K562 (cell line): Measurements from ENCODE around the gene GPHN. TPM values are rescaled to one million over a fixed set of nuclear protein-coding genes. Genes with fewer than 3 reads are reported as not detected.

ENCODE experiments used
- ATAC-seq: fragments of 200-7000 bp; cut with Tn5 transposase; 3 replicates; pipeline ENCODE4 v1.9.1; 2020; ENCODE audit warnings: moderate library complexity
- BruUV-seq: library from RNA; stranded (reverse); fragments of 400-500 nt; replicated peaks from 2 replicates; lab custom pipeline; 2021; lab: Mats Ljungman, UMichigan
- CTCF ChIA-PET: fragments of 300-600 bp; formaldehyde crosslinking; extraction: SDS; loops from one replicate; lab custom pipeline; 2021; ENCODE audit warnings: low intra/inter-chr PET ratio; lab: Yijun Ruan, JAX
- POLR2A ChIA-PET: fragments of 300-600, 350-650 bp; sonication (Branson Sonifier 250); formaldehyde crosslinking; extraction: SDS; loops from one replicate; lab custom pipeline; 2021; ENCODE audit warnings: antibody characterized with exemption, inconsistent platforms; lab: Yijun Ruan, JAX
- DNase-seq, 4 experiments: peaks; one replicate each; pipeline versions ENCODE4 v3.0.0 to v3.0.0-alpha.2; 2011 to 2018; ENCODE audit warnings: low spot score in 3 of 4, mixed read lengths in 3 of 4; ENCODE audit errors: extremely low read depth in 1 of 4
- FAIRE-seq: peaks from 2 replicates; lab custom pipeline; 2011; peaks lifted over from hg19 to GRCh38; lab: Jason Lieb, UNC
- H2AFZ ChIP-seq: 2 replicates; pipeline ENCODE4 v1.6.0; 2011; ENCODE audit warnings: low read depth, low read length, control low read depth, inconsistent platforms
- H3K27ac ChIP-seq: fragments of 200-600 bp; 3 replicates; pipeline ENCODE4 v1.8.0; 2011; ENCODE audit warnings: low read depth, mild to moderate bottlenecking, control low read depth, inconsistent platforms, low read length, moderate library complexity, mixed read lengths; ENCODE audit errors: extremely low read depth
- H3K27me3 ChIP-seq, 2 experiments: fragments of 300-600 bp in 1 of 2; 2 replicates in 1 of 2; 3 replicates in 1 of 2; pipeline versions ENCODE4 v1.6.0 to v1.8.0; 2011; ENCODE audit warnings: inconsistent platforms in 2 of 2, low read length in 2 of 2, mild to moderate bottlenecking in 1 of 2, mixed read lengths in 1 of 2, moderate library complexity in 1 of 2; ENCODE audit not compliant: control insufficient read depth in 2 of 2, insufficient read depth in 2 of 2
- H3K36me3 ChIP-seq: fragments of 300-600 bp; 3 replicates; pipeline ENCODE4 v1.8.0; 2011; ENCODE audit warnings: mild to moderate bottlenecking, low read length, inconsistent platforms; ENCODE audit not compliant: control insufficient read depth, insufficient read depth
- H3K4me1 ChIP-seq, 2 experiments: fragments of 200-600 bp in 1 of 2; replicated peaks in 1 of 2; 2 replicates in 1 of 2; 3 replicates in 1 of 2; pipeline versions ENCODE4 v1.5.1 to v1.8.0; 2011; ENCODE audit warnings: inconsistent platforms in 2 of 2, low read length in 2 of 2, mild to moderate bottlenecking in 1 of 2, mixed read lengths in 1 of 2, moderate library complexity in 1 of 2; ENCODE audit not compliant: control insufficient read depth in 2 of 2, insufficient read depth in 2 of 2
- H3K4me2 ChIP-seq: 2 replicates; pipeline ENCODE4 v1.6.1; 2011; ENCODE audit warnings: low read length, control low read depth, inconsistent platforms, mixed read lengths; ENCODE audit not compliant: insufficient read depth
- H3K4me3 ChIP-seq: fragments of 200-600 bp; sonication (generic), shearing (Covaris generic); 2 replicates; pipeline ENCODE4 v1.5.1; 2016; ENCODE audit warnings: control low read depth, inconsistent platforms
- H3K79me2 ChIP-seq: fragments of 200-600 bp; 3 replicates; pipeline ENCODE4 v1.8.0; 2011; ENCODE audit warnings: low read length, inconsistent platforms; ENCODE audit not compliant: control insufficient read depth, insufficient read depth
- H3K9ac ChIP-seq, 2 experiments: 2 replicates each; pipeline versions ENCODE4 v1.6.0 to v1.6.1; 2011; ENCODE audit warnings: low read depth in 2 of 2, low read length in 2 of 2, control low read depth in 1 of 2, inconsistent platforms in 1 of 2, mild to moderate bottlenecking in 1 of 2, mixed read lengths in 1 of 2; ENCODE audit not compliant: insufficient read depth in 1 of 2
- H3K9me1 ChIP-seq: one replicate; pipeline ENCODE4 v1.6.0; 2011; ENCODE audit warnings: inconsistent platforms, mild to moderate bottlenecking, low read length, moderate library complexity; ENCODE audit not compliant: control insufficient read depth, insufficient read depth
- H3K9me3 ChIP-seq: replicated peaks from 2 replicates; pipeline ENCODE4 v1.5.1; 2011; ENCODE audit warnings: low read depth, low read length, inconsistent platforms; ENCODE audit not compliant: control insufficient read depth, insufficient read depth
- H4K20me1 ChIP-seq: replicated peaks from 2 replicates; pipeline ENCODE4 v1.6.1; 2011; ENCODE audit warnings: low read length, inconsistent platforms, mixed read lengths; ENCODE audit not compliant: control insufficient read depth, insufficient read depth
- RAD21 ChIP-seq, 2 experiments: fragments of 250-450 bp in 1 of 2; fragments of 450-650 bp in 1 of 2; sonication (Bioruptor Pico) in 1 of 2; formaldehyde crosslinking in 1 of 2; IDR thresholded peaks in 1 of 2; conservative IDR thresholded peaks in 1 of 2; 2 replicates each; pipeline versions ENCODE4 v1.4.0 to v1.8.0; 2020 to 2022; ENCODE audit warnings: mild to moderate bottlenecking in 2 of 2, moderate library complexity in 1 of 2
- WGBS: fragments of 100-300 bp; shearing (Covaris generic); methylation state at CpG from one replicate; pipeline ENCODE4 v1.1.6; 2016; ENCODE audit warnings: low coverage, mixed read lengths; ENCODE audit not compliant: insufficient coverage; ENCODE audit errors: missing lambda C conversion rate; 5-methylcytosine and 5-hydroxymethylcytosine counted together
- in situ Hi-C: fragments of 300-500 bp; cut with MboI; formaldehyde crosslinking; loops from 4 replicates; pipeline ENCODE4 v1.15.0; 2018; ENCODE audit warnings: inconsistent platforms, mixed read lengths
- intact Hi-C: fragments of 100-400 bp; cut with micrococcal nuclease; formaldehyde crosslinking; loops from 2 replicates; pipeline ENCODE4 v1.14.2; 2022
- polyA plus RNA-seq, 8 experiments: library from polyadenylated mRNA; depleted of rRNA in 4 of 8; stranded (reverse) in 5 of 8; unstranded in 3 of 8; fragments of >200 nt; fragmentation: Nextera tagmentation in 2 of 8; fragmentation: Illumina TruSeq in 1 of 8; extraction: Ambion mirVana in 2 of 8; extraction: Trizol in 1 of 8; gene quantifications; 2 replicates each; pipeline versions ENCODE4 v1.2.1 to v1.2.3, GENCODE V29; 2011 to 2014; ENCODE audit warnings: inconsistent platforms in 1 of 8, missing spikeins in 1 of 8
- total RNA-seq, 7 experiments: library from RNA; depleted of rRNA in 6 of 7; stranded (reverse); fragments of >200 nt in 6 of 7; fragmentation: Illumina TruSeq in 2 of 7; extraction: Trizol in 2 of 7; gene quantifications; 2 replicates each; pipeline versions ENCODE4 v1.2.1 to v1.2.3, GENCODE V29; 2011 to 2021; ENCODE audit warnings: low replicate concordance in 1 of 7
- TF ChIP-seq, protein P1 (sequence below), 3 experiments: fragments of 200-800 bp in 1 of 3; sonication (Bioruptor generic) in 1 of 3; sonication (generic) in 1 of 3; formaldehyde crosslinking in 1 of 3; IDR thresholded peaks; 2 replicates each; pipeline versions ENCODE4 v1.6.1 to v1.8.0; 2016 to 2022; ENCODE audit warnings: mild to moderate bottlenecking in 2 of 3, missing compliant biosample characterization in 2 of 3, missing genetic modification characterization in 2 of 3, missing genetic modification reagents in 1 of 3
- TF ChIP-seq, protein P2 (sequence below), 3 experiments: IDR thresholded peaks in 2 of 3; conservative IDR thresholded peaks in 1 of 3; 2 replicates each; pipeline ENCODE4 v1.5.1; 2011 to 2012; ENCODE audit warnings: low read length in 3 of 3, mild to moderate bottlenecking in 3 of 3, control low read depth in 2 of 3, improper control_type of control experiment in 1 of 3, inconsistent platforms in 1 of 3, low read depth in 1 of 3, mixed read lengths in 1 of 3, moderate library complexity in 1 of 3; ENCODE audit not compliant: insufficient read depth in 2 of 3

GPHN gene
- total and polyA plus RNA-seq, 9 of the 15 experiments (the other 6 are each of a cell fraction or from before 2014, with no cell fraction given), result 5.9 to 16.0 (median 11.4) TPM

DNA sequence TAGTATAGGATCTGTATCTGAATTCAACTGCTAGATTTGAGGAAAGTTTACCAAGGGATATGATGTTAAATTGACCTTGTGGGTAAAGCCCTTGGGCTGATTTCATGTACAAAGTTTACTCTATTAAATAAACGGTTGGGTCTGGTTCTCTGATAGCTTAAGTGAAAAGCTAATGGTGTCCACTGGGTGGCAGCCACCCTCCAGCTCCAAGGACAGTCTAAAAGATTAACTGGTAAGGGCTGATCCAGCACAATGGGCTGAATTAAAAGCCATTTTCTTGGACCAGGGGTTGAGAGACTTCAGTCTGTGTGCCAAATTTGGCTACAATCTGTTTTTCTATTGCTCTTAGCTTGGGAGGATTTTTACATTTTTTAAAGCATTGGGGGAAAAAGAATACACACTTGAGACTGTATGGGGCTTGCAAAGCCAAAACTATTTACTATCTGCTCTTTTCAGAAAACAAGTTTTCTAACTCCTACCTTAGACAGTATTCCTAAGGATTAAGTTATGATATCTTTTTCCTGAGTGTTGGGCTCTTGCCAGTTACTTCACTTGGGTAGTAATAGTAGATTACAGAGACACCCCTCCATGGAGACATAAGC, 116.5 kb downstream of the GPHN start:
- Histone ChIP-seq H4K20me1 (no peaks in the 10 kb centered on the region), H2AFZ (no peak overlapping the region), H3K4me2 (no peak overlapping the region), H3K9ac (no peak overlapping the region), H3K36me3 (no peaks in the 10 kb centered on the region), H3K9me1 (no peaks in the 10 kb centered on the region), H3K79me2 (no peaks in the 10 kb centered on the region), H3K4me3 (no peak overlapping the region), H3K27ac (no peak overlapping the region), H3K4me1 (no peaks in the 10 kb centered on the region), H3K9me3 (no peaks in the 10 kb centered on the region), H3K27me3 (no peaks in the 10 kb centered on the region)
- BruUV-seq, result no TSS peak
- intact Hi-C loops, result loop anchor here (5.0 kb wide), 1 partner anchor 493 kb away; no protein-coding TSS in a partner anchor
- ChIA-PET POLR2A (no interaction called here), CTCF (no interaction called here)
- ATAC-seq (no peak), DNase-seq (peak; percentile 1 to 12 (median 3)), FAIRE-seq (no peak)
- TF ChIP-seq, protein P1, sequence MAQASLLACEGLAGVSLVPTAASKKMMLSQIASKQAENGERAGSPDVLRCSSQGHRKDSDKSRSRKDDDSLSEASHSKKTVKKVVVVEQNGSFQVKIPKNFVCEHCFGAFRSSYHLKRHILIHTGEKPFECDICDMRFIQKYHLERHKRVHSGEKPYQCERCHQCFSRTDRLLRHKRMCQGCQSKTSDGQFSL (CRISPR knock-in tag; IDR thresholded peaks at IDR 0.05), result no peak
- TF ChIP-seq, protein P1 (tag; IDR thresholded peaks at IDR 0.05), result no peak
- TF ChIP-seq, protein P2, sequence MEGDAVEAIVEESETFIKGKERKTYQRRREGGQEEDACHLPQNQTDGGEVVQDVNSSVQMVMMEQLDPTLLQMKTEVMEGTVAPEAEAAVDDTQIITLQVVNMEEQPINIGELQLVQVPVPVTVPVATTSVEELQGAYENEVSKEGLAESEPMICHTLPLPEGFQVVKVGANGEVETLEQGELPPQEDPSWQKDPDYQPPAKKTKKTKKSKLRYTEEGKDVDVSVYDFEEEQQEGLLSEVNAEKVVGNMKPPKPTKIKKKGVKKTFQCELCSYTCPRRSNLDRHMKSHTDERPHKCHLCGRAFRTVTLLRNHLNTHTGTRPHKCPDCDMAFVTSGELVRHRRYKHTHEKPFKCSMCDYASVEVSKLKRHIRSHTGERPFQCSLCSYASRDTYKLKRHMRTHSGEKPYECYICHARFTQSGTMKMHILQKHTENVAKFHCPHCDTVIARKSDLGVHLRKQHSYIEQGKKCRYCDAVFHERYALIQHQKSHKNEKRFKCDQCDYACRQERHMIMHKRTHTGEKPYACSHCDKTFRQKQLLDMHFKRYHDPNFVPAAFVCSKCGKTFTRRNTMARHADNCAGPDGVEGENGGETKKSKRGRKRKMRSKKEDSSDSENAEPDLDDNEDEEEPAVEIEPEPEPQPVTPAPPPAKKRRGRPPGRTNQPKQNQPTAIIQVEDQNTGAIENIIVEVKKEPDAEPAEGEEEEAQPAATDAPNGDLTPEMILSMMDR (IDR thresholded peaks at IDR 0.05 in 2 of 3, conservative IDR thresholded peaks at IDR 0.05 in 1 of 3; ENCODE audit: insufficient read depth in 2 of 3, low read depth in 1 of 3, low read length in 3 of 3), result peak in 2 of 3 experiments; percentile 21 to 32; a peak in 2 of 6 replicates
- 0 out of 4 replicates have a peak, but pooled peaks of 1 of the 2 experiments have one; percentile 13 for TF ChIP-seq RAD21 (CRISPR knock-in tag; conservative IDR thresholded peaks at IDR 0.05 in 1 of 2, IDR thresholded peaks at IDR 0.05 in 1 of 2)
- in situ Hi-C loops, result no loop called here
- no CpG with 5 or more reads among the region's 1 CpG for WGBS
